Tibial nerve (tissue), 4 donors: Measurements from ENCODE around the gene PHLDA1. TPM values are rescaled to one million over a fixed set of nuclear protein-coding genes. Genes with fewer than 3 reads are reported as not detected.

Source experiments
- DNase-seq, 2 donors: peaks; one replicate each; pipeline ENCODE4 v3.0.0-alpha.2; 2019; ENCODE audit warnings: low spot score in 2 of 2
- H3K27ac ChIP-seq, 4 donors: fragments of 200-600 bp; sonication (generic) in 3 of 4; one replicate each; pipeline ENCODE4 v1.5.1; 2017 to 2019; ENCODE audit warnings: mild to moderate bottlenecking in 1 of 4
- H3K27me3 ChIP-seq, 2 donors: fragments of 200-600 bp; sonication (generic) in 1 of 2; one replicate each; pipeline versions ENCODE4 v1.5.1 to v1.6.0; 2017 to 2019
- H3K36me3 ChIP-seq, 3 donors: fragments of 200-600 bp; sonication (generic); one replicate each; pipeline ENCODE4 v1.5.1; 2018 to 2019
- H3K4me1 ChIP-seq, 4 donors: fragments of 200-600 bp; sonication (generic) in 3 of 4; one replicate each; pipeline ENCODE4 v1.5.1; 2017 to 2019
- H3K4me3 ChIP-seq, 4 donors: fragments of 200-600 bp; sonication (generic) in 3 of 4; one replicate each; pipeline ENCODE4 v1.5.1; 2017 to 2019; ENCODE audit warnings: mild to moderate bottlenecking in 1 of 4, moderate library complexity in 1 of 4
- H3K9me3 ChIP-seq, 4 donors: fragments of 200-600 bp; sonication (generic) in 3 of 4; one replicate each; pipeline ENCODE4 v1.5.1; 2017 to 2019
- CTCF ChIP-seq, 5 experiments: fragments of 200-600 bp in 3 of 5; fragments of 450-650 bp in 2 of 5; sonication (generic) in 3 of 5; IDR thresholded peaks; one replicate each; pipeline ENCODE4 v1.5.1; 2016 to 2019; ENCODE audit warnings: antibody characterized with exemption in 5 of 5, mild to moderate bottlenecking in 3 of 5, moderate library complexity in 2 of 5
- EP300 ChIP-seq, 2 donors: sonication (generic); formaldehyde crosslinking; IDR thresholded peaks; one replicate each; pipeline ENCODE4 v1.6.1; 2017; ENCODE audit warnings: antibody characterized with exemption in 2 of 2, mild to moderate bottlenecking in 1 of 2
- POLR2A ChIP-seq, 2 donors: fragments of 450-650 bp; IDR thresholded peaks; one replicate each; pipeline ENCODE4 v1.6.1; 2017; ENCODE audit warnings: antibody characterized with exemption in 2 of 2, mild to moderate bottlenecking in 2 of 2, moderate library complexity in 2 of 2
- WGBS, 2 donors: methylation state at CpG; one replicate each; pipeline ENCODE4 v1.1.5; 2018; 5-methylcytosine and 5-hydroxymethylcytosine counted together
- total RNA-seq, 4 donors: library from RNA; depleted of rRNA; stranded (reverse); fragments of >200 nt; gene quantifications; one replicate each; pipeline ENCODE4 v1.1.0, GENCODE V29; 2016

PHLDA1 gene
- total RNA-seq, 4 donors from 2014 or later, result 23.6 to 34.9 (median 30.7) TPM

DNA sequence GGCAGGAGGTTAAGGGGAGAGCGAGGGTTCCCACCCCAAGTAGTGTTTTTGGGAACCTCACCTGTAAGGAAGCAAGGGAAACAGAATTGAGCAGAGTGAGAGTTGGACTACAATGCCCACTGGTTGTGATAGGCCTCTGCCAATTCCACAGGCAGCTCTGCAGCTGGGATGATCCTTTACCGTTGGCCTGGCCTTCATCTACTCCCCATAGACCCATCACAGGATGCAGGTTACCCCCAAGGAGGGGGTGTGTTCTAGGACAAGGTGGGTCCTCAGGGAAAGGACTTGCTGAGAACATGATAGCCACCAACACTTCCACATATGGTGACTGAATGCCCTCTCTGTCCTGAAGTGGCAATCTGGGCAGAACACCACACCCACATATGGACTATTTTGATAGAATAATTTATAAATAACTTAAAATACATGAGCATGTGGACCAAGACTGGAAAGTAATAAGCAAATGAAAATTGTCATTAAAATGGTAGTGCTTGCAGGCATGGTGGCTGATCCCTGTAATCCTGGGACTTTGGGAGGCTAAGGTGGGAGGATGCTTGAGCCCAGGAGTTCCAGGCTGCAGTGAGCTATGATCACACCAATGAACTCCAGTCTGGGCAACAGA, 8.4 kb downstream of the PHLDA1 start:
- H3K27ac ChIP-seq, result no peak overlapping the region
- H3K9me3 ChIP-seq, result no peaks in the 10 kb centered on the region
- no peaks in the 10 kb centered on the region for H3K27me3 ChIP-seq
- H3K4me1 ChIP-seq, result peaks cover 0 to 38% (median 4%) of the 10 kb centered on the region in 4 donors
- 83 to 92% methylated on average over 2 of the region's 2 CpGs for WGBS, 2 donors
- no peak for TF ChIP-seq CTCF (IDR thresholded peaks at IDR 0.05)
- TF ChIP-seq EP300 (IDR thresholded peaks at IDR 0.05), result no peak
- no peak for TF ChIP-seq POLR2A (IDR thresholded peaks at IDR 0.05)
- no peak for DNase-seq
- no peak overlapping the region for H3K4me3 ChIP-seq
- no peaks in the 10 kb centered on the region for H3K36me3 ChIP-seq

GRCh38 chr12:76022506-76022905, 9.1 kb downstream of the PHLDA1 start:
- H3K9me3 ChIP-seq, result no peaks in the 10 kb centered on the region
- H3K4me1 ChIP-seq, result peaks cover 0 to 34% (median 3%) of the 10 kb centered on the region in 4 donors
- WGBS, 2 donors, result 90 to 91% methylated on average over 3 of the region's 3 CpGs
- H3K36me3 ChIP-seq, result no peaks in the 10 kb centered on the region
- no peak overlapping the region for H3K27ac ChIP-seq
- no peak for DNase-seq
- no peak for TF ChIP-seq CTCF (IDR thresholded peaks at IDR 0.05)
- TF ChIP-seq POLR2A (IDR thresholded peaks at IDR 0.05), result no peak
- no peak for TF ChIP-seq EP300 (IDR thresholded peaks at IDR 0.05)
- H3K27me3 ChIP-seq, result no peaks in the 10 kb centered on the region
- no peak overlapping the region for H3K4me3 ChIP-seq

- 63 to 67% methylated on average over 15 of the region's 15 CpGs for WGBS, 2 donors
- no peaks in the 10 kb centered on the region for H3K27me3 ChIP-seq
- H3K9me3 ChIP-seq, result no peaks in the 10 kb centered on the region
- H3K4me3 ChIP-seq, result no peak overlapping the region
- H3K36me3 ChIP-seq, result no peaks in the 10 kb centered on the region
- DNase-seq, result no peak
- TF ChIP-seq POLR2A (IDR thresholded peaks at IDR 0.05) (no peak), CTCF (IDR thresholded peaks at IDR 0.05) (no peak), EP300 (IDR thresholded peaks at IDR 0.05) (no peak)
- H3K27ac ChIP-seq, result peak overlapping the region in 3 of 4 donors; percentile 59 to 72 (median 60)
- H3K4me1 ChIP-seq, result peaks cover 0 to 19% (median 0%) of the 10 kb centered on the region in 4 donors
These were observed 10.6 kb downstream of the PHLDA1 start for GRCh38 chr12:76020731-76021672.

DNA sequence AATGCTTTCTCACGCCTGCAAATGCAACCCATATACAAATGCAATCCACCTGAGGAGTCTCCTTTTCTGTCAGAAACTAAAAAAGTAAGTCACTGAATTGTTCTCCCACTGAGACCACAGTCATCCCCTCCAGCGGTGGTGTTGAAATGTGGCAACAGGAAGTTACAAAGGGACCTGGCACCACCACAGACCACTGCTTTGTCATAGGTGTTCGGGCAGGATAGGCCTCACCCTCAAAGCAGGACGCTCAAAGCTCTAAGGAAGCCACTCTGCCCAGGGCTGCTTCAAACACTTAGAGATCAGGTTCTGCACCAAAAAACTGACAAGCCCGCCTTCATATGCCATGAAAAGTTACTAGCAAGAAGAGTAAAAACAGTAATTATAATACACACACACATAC, 11.3 kb downstream of the PHLDA1 start:
- no peak for DNase-seq
- Histone ChIP-seq H3K9me3 (no peaks in the 10 kb centered on the region), H3K4me1 (peaks cover 0 to 14% (median 0%) of the 10 kb centered on the region in 4 donors), H3K27ac (peak overlapping the region in 3 of 4 donors; percentile 59 to 72 (median 60)), H3K4me3 (no peak overlapping the region), H3K27me3 (no peaks in the 10 kb centered on the region), H3K36me3 (no peaks in the 10 kb centered on the region)
- 80 to 90% methylated on average over 5 of the region's 5 CpGs for WGBS, 2 donors
- TF ChIP-seq EP300 (IDR thresholded peaks at IDR 0.05), result no peak
- TF ChIP-seq POLR2A (IDR thresholded peaks at IDR 0.05), result no peak
- no peak for TF ChIP-seq CTCF (IDR thresholded peaks at IDR 0.05)

GRCh38 chr12:76018672-76019071, 12.9 kb downstream of the PHLDA1 start:
- Histone ChIP-seq H3K9me3 (no peaks in the 10 kb centered on the region), H3K27ac (no peak overlapping the region), H3K4me1 (peaks cover 0 to 14% (median 0%) of the 10 kb centered on the region in 4 donors), H3K36me3 (no peaks in the 10 kb centered on the region), H3K4me3 (no peak overlapping the region), H3K27me3 (no peaks in the 10 kb centered on the region)
- no peak for TF ChIP-seq CTCF (IDR thresholded peaks at IDR 0.05)
- TF ChIP-seq POLR2A (IDR thresholded peaks at IDR 0.05), result no peak
- no peak for TF ChIP-seq EP300 (IDR thresholded peaks at IDR 0.05)
- DNase-seq, result no peak
- 93 to 94% methylated on average over 1 of the region's 1 CpG for WGBS, 2 donors
